ENCODE results near the gene KNOP1. TPM values are rescaled to one million over a fixed set of nuclear protein-coding genes. Genes with fewer than 3 reads are reported as not detected.

Gene KNOP1
- total and polyA plus RNA-seq, 2 donors (not counting 3 experiments of a cell fraction or from before 2014, with no cell fraction given) = 6.7 to 33.5 TPM

- H4K20me1 ChIP-seq (replicated peaks; ENCODE audit: control insufficient read depth, extremely low read depth, insufficient read depth, low read length) = no peaks in the 10 kb centered on the region
- no peak overlapping the region for H2AFZ ChIP-seq (ENCODE audit: low read depth, low read length)
- dilution Hi-C loops (cut with MboI; ENCODE audit: extremely low pct_ligation_motif_present, low sequenced_read_pairs) (no loop called here), intact Hi-C loops (cut with micrococcal nuclease) (loop anchor here (1.0 kb wide), 1 partner anchor 16 kb away; no protein-coding TSS in a partner anchor)
- peak; percentile 52 for TF ChIP-seq FOS (IDR thresholded peaks at IDR 0.05; ENCODE audit: borderline replicate concordance, insufficient read depth, low read length)
- TF ChIP-seq MYC (IDR thresholded peaks at IDR 0.05; ENCODE audit: low read depth, low read length) = no peak
- TF ChIP-seq CTCF (IDR thresholded peaks at IDR 0.05; ENCODE audit: extremely low read depth in 1 of 2, insufficient read depth in 1 of 2, low read depth in 1 of 2, low read length in 2 of 2) = no peak
- TF ChIP-seq MAX (IDR thresholded peaks at IDR 0.05; ENCODE audit: insufficient read depth, insufficient read length) = no peak
- no peak for TF ChIP-seq EZH2 (IDR thresholded peaks at IDR 0.05; ENCODE audit: borderline replicate concordance, low read depth, low read length, severe bottlenecking)
- no peak for TF ChIP-seq POLR2A (IDR thresholded peaks at IDR 0.05; ENCODE audit: low read depth, low read length)
- no peak for TF ChIP-seq GATA2 (IDR thresholded peaks at IDR 0.05; ENCODE audit: insufficient read depth, insufficient read length, low read depth, low read length)
- peak; percentile 32 for TF ChIP-seq JUN (IDR thresholded peaks at IDR 0.05; ENCODE audit: borderline replicate concordance, insufficient read depth, insufficient read length, low read depth)
- no peak for TF ChIP-seq POLR2AphosphoS5 (IDR thresholded peaks at IDR 0.05; ENCODE audit: insufficient read depth, low read depth, low read length)
- ChIA-PET CTCF (interaction anchor here (1.0 to 1.8 kb wide), 4 partner anchors 27 to 198 kb away, joined by 3 to 8 read pairs (median 5); no protein-coding TSS in a partner anchor), POLR2A (no interaction called here)
- BruUV-seq (replicated peaks) = no TSS peak
- H3K27ac ChIP-seq (ENCODE audit: insufficient read depth, low read depth, low read length) = peak overlapping the region; percentile 13
- peaks cover 11 to 17% of the 10 kb centered on the region in 2 experiments for H3K36me3 ChIP-seq (ENCODE audit: control insufficient read depth in 2 of 2, extremely low read depth in 1 of 2, insufficient read depth in 2 of 2, low read length in 2 of 2)
- FAIRE-seq (peak; percentile 78), DNase-seq (ENCODE audit: low read depth, low spot score) (peak; percentile 69)
- H3K9ac ChIP-seq (replicated peaks; ENCODE audit: extremely low read depth, insufficient read depth, low read length) = no peak overlapping the region
- no peaks in the 10 kb centered on the region for H3K9me3 ChIP-seq (replicated peaks; ENCODE audit: control insufficient read depth, insufficient read depth, low read length)
- no peaks in the 10 kb centered on the region for H3K9me1 ChIP-seq (replicated peaks; ENCODE audit: control insufficient read depth, extremely low read depth, insufficient read depth, low read length)
- H3K79me2 ChIP-seq (ENCODE audit: control insufficient read depth, insufficient read depth, low read length) = no peaks in the 10 kb centered on the region
- no peak overlapping the region for H3K4me3 ChIP-seq (replicated peaks in 1 of 3; ENCODE audit: insufficient read depth in 1 of 3, low read depth in 1 of 3, low read length in 3 of 3)
- peaks cover 20% of the 10 kb centered on the region for H3K4me1 ChIP-seq (ENCODE audit: control insufficient read depth, extremely low read depth, insufficient read depth, low read length)
- H3K27me3 ChIP-seq (ENCODE audit: control insufficient read depth in 2 of 2, insufficient read depth in 2 of 2, low read length in 2 of 2) = no peaks in the 10 kb centered on the region
- H3K4me2 ChIP-seq (ENCODE audit: insufficient read depth, low read length) = no peak overlapping the region
Measured at GRCh38 chr16:19700319-19700781, 17.7 kb downstream of the KNOP1 start.

Data from endothelial cell of umbilical vein (primary cell).